HG03066 (cell line): Measurements from ENCODE around the gene HECTD4.
"Not testable (repeated sequence)": the region's sequence is repeated elsewhere in the genome, so short reads cannot be mapped to it uniquely, and the experiment has no call there.

Source experiments
- ATAC-seq: cut with Tn5 transposase; IDR thresholded peaks from one replicate; pipeline ENCODE4 v1.9.1; 2021; ENCODE audit warnings: low read depth; ENCODE audit not compliant: unreplicated experiment

Gene HECTD4

GRCh38 chr12:112285600-112286401 is 96.4 kb downstream of the HECTD4 start:
- ATAC-seq = no peak

GRCh38 chr12:112283546-112283945 is 98.7 kb downstream of the HECTD4 start:
- no peak for ATAC-seq

- ATAC-seq = no peak
These were observed 99.3 kb downstream of the HECTD4 start for GRCh38 chr12:112282920-112283319.

- no peak for ATAC-seq
These were observed 106.4 kb downstream of the HECTD4 start for GRCh38 chr12:112275836-112276235.

- no peak for ATAC-seq
These were observed 107.0 kb downstream of the HECTD4 start for GRCh38 chr12:112275207-112275606.

- no peak for ATAC-seq
These were observed 111.6 kb downstream of the HECTD4 start for GRCh38 chr12:112270673-112271072.

- no peak for ATAC-seq
These were observed 115.8 kb downstream of the HECTD4 start for GRCh38 chr12:112266473-112266872.

GRCh38 chr12:112261559-112261958 is 120.7 kb downstream of the HECTD4 start:
- no peak for ATAC-seq

GRCh38 chr12:112258926-112259325 is 123.3 kb downstream of the HECTD4 start:
- no peak for ATAC-seq

- ATAC-seq = no peak
These were observed 125.5 kb downstream of the HECTD4 start for GRCh38 chr12:112256780-112257179.

- no peak for ATAC-seq
These were observed 130.0 kb downstream of the HECTD4 start for GRCh38 chr12:112252184-112252583.

- ATAC-seq = not testable (repeated sequence)
These were observed 137.3 kb downstream of the HECTD4 start for GRCh38 chr12:112244902-112245301.

GRCh38 chr12:112243255-112244110 is 138.7 kb downstream of the HECTD4 start:
- ATAC-seq = no peak

GRCh38 chr12:112241176-112241575 is 141.1 kb downstream of the HECTD4 start:
- ATAC-seq = no peak

- ATAC-seq = no peak
These were observed 142.3 kb downstream of the HECTD4 start for GRCh38 chr12:112239881-112240280.

GRCh38 chr12:112239020-112239419 is 143.2 kb downstream of the HECTD4 start:
- ATAC-seq = no peak

GRCh38 chr12:112238441-112238840 is 143.8 kb downstream of the HECTD4 start:
- no peak for ATAC-seq

- no peak for ATAC-seq
These were observed 145.4 kb downstream of the HECTD4 start for GRCh38 chr12:112236786-112237185.

GRCh38 chr12:112236386-112236785 is 145.8 kb downstream of the HECTD4 start:
- no peak for ATAC-seq

GRCh38 chr12:112234303-112234702 is 147.9 kb downstream of the HECTD4 start:
- ATAC-seq = no peak

- no peak for ATAC-seq
These were observed 149.0 kb downstream of the HECTD4 start for GRCh38 chr12:112233242-112233641.

- no peak for ATAC-seq
These were observed 152.1 kb downstream of the HECTD4 start for GRCh38 chr12:112230136-112230535.
